HL-60 (cell line): Measurements from ENCODE around the gene E2F3.

Experiments used
- DNase-seq, 2 experiments: peaks; one replicate each; pipeline ENCODE4 v3.0.0-alpha.2; 2010 to 2020; ENCODE audit warnings: low read depth in 1 of 2, low spot score in 1 of 2
- H3K27ac ChIP-seq: fragments of 250-450 bp; sonication (Bioruptor Pico); replicated peaks from 2 replicates; pipeline ENCODE4 v1.5.1; 2020; ENCODE audit warnings: mild to moderate bottlenecking, moderate library complexity
- H3K27me3 ChIP-seq: fragments of 250-450 bp; sonication (Bioruptor Pico); 2 replicates; pipeline ENCODE4 v1.5.1; 2021; ENCODE audit warnings: mild to moderate bottlenecking, moderate library complexity; ENCODE audit not compliant: insufficient read depth, poor library complexity, severe bottlenecking
- H3K4me3 ChIP-seq: replicated peaks from 2 replicates; pipeline ENCODE4 v1.5.1; 2011; ENCODE audit warnings: mild to moderate bottlenecking, control low read depth, low read length; ENCODE audit not compliant: insufficient read depth
- CTCF ChIP-seq: IDR thresholded peaks from one replicate; pipeline ENCODE4 v1.5.1; 2011; ENCODE audit warnings: low read length, control low read depth, inconsistent platforms; ENCODE audit not compliant: insufficient read depth
- GABPA ChIP-seq: IDR thresholded peaks from 2 replicates; pipeline ENCODE4 v1.6.1; 2012; ENCODE audit warnings: low read depth
- POLR2AphosphoS5 ChIP-seq: IDR thresholded peaks from 2 replicates; pipeline ENCODE4 v1.6.1; 2012; ENCODE audit warnings: low read depth
- REST ChIP-seq: IDR thresholded peaks from 2 replicates; pipeline ENCODE4 v1.6.1; 2012; ENCODE audit warnings: low read depth; ENCODE audit not compliant: insufficient replicate concordance
- SPI1 ChIP-seq: IDR thresholded peaks from 2 replicates; pipeline ENCODE4 v1.6.1; 2012; ENCODE audit warnings: low read depth, mild to moderate bottlenecking, borderline replicate concordance

E2F3 gene

GRCh38 chr6:20426177-20427082 lies 24.8 kb downstream of the E2F3 start:
- no peaks in the 10 kb centered on the region for H3K27me3 ChIP-seq
- H3K27ac ChIP-seq = no peak overlapping the region
- H3K4me3 ChIP-seq = no peak overlapping the region
- no peak for TF ChIP-seq CTCF
- DNase-seq = no peak

GRCh38 chr6:20427856-20428255 lies 26.2 kb downstream of the E2F3 start:
- no peak overlapping the region for H3K4me3 ChIP-seq
- no peak for DNase-seq
- no peaks in the 10 kb centered on the region for H3K27me3 ChIP-seq
- no peak for TF ChIP-seq CTCF
- no peak for TF ChIP-seq SPI1
- TF ChIP-seq REST = no peak
- TF ChIP-seq POLR2AphosphoS5 = no peak
- TF ChIP-seq GABPA = no peak
- no peak overlapping the region for H3K27ac ChIP-seq

- Histone ChIP-seq H3K27ac (no peak overlapping the region), H3K4me3 (no peak overlapping the region), H3K27me3 (no peaks in the 10 kb centered on the region)
- TF ChIP-seq SPI1 = no peak
- no peak for TF ChIP-seq POLR2AphosphoS5
- TF ChIP-seq REST = no peak
- TF ChIP-seq CTCF = no peak
- TF ChIP-seq GABPA = no peak
- no peak for DNase-seq
Observed at GRCh38 chr6:20432692-20433091, 31.0 kb downstream of the E2F3 start.

GRCh38 chr6:20433321-20433720 lies 31.6 kb downstream of the E2F3 start:
- TF ChIP-seq CTCF (no peak), SPI1 (no peak), GABPA (no peak), POLR2AphosphoS5 (no peak), REST (no peak)

More at GRCh38 chr6:20433321-20433720, 31.6 kb downstream of the E2F3 start:
- Histone ChIP-seq H3K4me3 (no peak overlapping the region), H3K27ac (no peak overlapping the region), H3K27me3 (no peaks in the 10 kb centered on the region)
- no peak for DNase-seq
